ENCODE data around the gene SRPK2. TPM values are rescaled to one million over a fixed set of nuclear protein-coding genes. Genes with fewer than 3 reads are reported as not detected.

SRPK2 gene
- polyA plus RNA-seq, 3 donors = 47.1 to 49.8 (median 48.7) TPM

DNA sequence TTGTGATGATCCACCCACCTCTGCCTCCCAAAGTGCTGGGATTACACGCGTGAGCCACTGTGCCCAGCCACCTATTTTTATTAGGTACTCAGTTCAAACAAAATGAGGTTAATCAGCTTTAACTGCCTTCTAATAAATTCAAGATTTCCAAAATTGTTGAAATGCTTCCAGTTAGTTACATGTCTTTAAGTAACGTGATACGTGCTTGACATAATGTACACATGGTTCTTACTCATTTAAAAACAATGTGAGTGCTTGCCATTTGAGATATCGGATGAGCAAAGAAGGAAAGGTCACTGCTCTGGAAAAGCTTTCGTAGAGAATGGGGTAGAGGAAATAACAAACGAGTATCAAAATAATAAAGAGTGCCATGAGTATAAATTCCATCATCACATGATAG is 291.1 kb downstream of the SRPK2 start:
- DNase-seq (ENCODE audit: extremely low read depth in 1 of 11, low read depth in 9 of 11, low spot score in 4 of 11) = no peak

DNA sequence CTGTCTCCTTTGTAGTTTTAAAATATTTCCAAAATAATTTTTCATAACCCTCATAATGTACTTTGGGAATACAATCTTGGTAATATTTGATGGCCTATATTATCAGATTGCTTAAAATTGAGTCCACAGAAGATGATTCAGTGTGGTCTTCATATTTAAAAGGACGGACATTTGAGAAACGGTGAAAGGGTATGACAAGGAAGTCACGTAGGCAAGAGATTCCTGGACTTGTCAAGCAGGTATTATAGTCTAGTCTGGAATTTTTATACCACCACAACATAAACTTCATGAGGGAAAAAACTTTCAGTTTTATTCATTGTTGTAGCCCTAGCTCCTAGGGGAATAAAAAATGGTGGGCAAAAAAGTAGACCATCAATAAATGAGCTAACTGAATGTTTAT is 292.4 kb downstream of the SRPK2 start:
- no peak for DNase-seq (ENCODE audit: extremely low read depth in 1 of 11, low read depth in 9 of 11, low spot score in 4 of 11)

DNA sequence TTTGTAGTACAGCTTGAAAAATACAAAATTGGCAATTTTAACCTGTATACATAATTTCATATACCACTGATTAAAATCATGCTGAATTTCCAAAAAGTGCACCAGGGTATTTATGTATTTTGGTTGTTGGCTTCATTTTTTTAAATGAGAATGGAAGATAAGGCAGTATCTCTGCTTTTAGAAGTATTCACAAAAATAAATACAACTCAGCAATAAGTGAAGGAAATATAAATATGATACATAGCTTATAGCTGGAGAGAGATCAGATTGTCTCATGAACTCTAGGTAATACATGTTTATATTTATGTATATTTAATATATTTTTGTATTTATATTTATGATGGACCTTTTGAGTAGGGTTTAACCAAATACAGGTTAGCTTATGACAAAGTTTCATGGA is 293.8 kb downstream of the SRPK2 start:
- DNase-seq (ENCODE audit: extremely low read depth in 1 of 11, low read depth in 9 of 11, low spot score in 4 of 11) = no peak

DNA sequence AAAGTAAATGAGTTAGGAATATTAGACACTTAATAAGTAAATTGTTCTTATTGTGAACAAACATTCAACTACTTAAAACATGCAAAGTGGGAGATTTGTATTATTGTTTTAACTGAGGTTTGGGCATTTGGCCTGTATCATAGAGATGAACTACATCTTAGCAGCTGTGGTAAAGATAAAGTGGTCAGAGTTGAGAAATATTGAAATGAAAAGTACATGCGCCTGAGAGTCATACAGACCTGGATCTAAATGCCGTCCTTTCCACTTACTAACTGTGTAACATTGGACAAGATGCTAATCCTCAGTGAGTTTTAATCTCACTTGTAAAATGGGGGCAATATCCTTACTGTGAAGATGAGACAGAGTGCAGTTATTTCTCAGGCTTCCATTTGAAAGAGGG is 300.3 kb downstream of the SRPK2 start:
- no peak for DNase-seq (ENCODE audit: extremely low read depth in 1 of 11, low read depth in 9 of 11, low spot score in 4 of 11)

DNA sequence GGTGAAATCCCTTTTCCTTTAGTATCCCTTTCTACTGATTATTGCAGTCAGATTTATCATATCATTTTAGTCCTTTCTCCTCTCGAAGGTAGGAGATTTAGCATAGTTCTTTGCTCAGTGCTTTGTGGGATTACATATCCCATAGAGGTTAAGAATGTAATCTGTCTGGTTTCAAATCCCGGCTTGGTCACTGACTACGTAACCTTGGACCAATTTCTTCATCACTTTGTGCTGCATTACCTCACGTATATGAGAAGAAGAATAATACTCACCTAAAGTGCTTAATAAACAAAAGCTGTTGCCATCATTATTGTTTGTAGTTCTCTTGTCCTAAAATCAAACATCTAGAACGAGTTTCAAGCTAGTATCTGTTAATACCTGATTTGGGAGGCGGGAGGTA is 300.7 kb downstream of the SRPK2 start:
- no peak for DNase-seq (ENCODE audit: extremely low read depth in 1 of 11, low read depth in 9 of 11, low spot score in 4 of 11)

DNA sequence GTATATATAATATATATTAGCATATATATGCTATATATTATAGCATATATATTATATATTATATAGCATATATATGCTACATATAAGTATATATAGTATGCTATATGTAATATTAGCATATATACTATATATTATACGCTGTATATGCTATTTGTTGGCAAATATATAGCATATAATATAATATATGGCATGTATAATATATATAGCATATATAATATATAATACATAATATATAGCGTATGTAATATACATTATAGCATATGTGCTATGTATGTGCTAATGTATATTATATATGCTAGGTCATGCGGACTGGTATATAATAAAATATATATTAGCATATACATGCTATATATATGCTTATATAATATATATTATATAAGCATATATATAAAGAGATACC is 301.9 kb downstream of the SRPK2 start:
- no peak for DNase-seq (ENCODE audit: extremely low read depth in 1 of 11, low read depth in 9 of 11, low spot score in 4 of 11)

DNA sequence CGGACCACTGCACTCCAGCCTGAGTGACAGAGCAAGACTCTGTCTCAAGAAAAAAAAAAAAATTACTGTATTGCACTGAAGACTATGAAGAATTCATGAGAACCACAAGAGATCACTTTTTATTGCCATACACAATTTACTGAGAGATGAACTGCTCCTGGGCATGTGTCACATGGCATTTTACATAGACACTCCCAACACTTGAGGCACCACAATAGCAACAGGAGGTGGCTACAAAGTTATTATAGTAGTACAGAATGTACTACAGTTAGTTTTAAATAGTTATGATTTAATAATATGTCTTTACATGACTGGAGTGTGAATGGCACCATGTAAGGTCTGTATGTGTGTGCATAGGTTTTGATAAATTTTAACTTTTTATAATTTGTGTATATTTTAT is 304.1 kb downstream of the SRPK2 start:
- DNase-seq (ENCODE audit: extremely low read depth in 1 of 11, low read depth in 9 of 11, low spot score in 4 of 11) = no peak

DNA sequence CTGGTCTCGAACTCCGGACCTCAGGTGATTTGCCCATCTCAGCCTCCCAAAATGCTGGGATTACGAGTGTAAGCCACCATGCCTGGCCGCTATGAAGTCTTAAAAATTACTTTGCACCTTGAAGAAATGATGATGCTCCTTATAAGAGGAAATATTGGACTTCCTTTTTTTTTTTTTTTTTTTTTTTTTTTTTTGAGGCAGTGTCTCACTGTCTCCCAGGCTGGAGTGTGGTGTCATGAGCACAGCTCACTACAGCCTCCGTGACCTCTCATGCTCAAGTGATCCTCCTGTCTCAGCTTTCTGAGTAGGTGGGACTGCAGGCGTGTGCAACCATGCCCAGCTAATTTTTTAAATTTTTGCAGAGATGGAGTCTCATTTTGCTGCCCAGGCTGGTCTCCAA is 309.4 kb downstream of the SRPK2 start:
- no peak for DNase-seq (ENCODE audit: extremely low read depth in 1 of 11, low read depth in 9 of 11, low spot score in 4 of 11)

DNA sequence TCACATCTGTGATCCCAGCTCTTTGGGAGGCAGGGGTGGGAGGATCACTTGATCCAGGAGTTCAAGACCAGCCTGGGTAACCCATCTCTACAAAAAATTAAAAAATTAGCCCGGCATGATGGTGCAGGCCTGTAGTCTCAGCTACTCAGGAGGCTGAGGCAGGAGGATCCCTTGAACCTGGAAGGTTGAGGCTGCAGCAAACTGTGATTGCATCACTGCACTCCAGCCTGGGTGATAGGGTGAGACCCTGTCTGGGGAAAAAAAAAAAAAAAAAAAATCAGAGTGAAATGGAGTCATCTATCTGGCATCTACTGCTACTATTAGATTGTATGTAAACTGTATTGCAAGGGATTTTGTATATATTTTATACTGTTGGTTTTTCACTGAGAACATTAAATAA is 315.6 kb downstream of the SRPK2 start:
- DNase-seq (ENCODE audit: extremely low read depth in 1 of 11, low read depth in 9 of 11, low spot score in 4 of 11) = no peak

DNA sequence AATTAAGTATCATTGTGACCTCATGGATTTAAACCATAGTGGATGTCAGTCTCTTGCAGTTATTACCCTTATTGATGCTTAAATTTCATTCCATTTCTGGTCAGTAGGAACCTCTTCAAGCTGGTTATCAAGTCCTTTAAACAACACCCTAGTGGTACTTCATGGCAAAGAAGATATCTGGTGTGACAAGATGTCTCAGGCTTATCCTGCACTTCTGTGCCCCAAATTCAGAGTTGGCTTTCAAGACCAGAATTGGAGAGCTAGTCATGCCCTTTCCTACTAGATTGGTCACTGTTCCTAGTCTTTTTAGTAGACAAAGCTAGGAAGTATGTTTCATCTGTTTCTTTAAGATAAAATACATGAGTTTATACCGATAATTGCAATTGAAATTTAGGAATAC is 319.8 kb downstream of the SRPK2 start:
- DNase-seq (ENCODE audit: extremely low read depth in 1 of 11, low read depth in 9 of 11, low spot score in 4 of 11) = no peak

DNA sequence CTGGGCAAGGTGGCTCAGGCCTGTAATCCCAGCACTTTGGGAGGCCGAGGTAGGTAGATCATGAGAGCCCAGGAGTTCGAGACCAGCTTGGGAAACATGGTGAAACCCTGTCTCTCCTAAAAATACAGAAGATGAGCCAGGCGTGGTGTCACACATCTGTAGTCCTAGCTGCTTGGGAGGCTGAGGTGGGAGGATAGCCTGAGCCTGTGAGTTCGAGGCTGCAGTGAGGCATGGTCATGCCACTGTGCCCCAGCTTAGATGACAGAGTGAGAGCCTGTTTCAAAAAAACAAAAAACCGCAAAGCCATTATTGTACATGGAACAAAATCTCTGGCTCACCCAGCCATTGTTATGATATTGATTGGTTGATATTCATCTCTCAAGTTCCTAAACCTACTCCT is 321.0 kb downstream of the SRPK2 start:
- no peak for DNase-seq (ENCODE audit: extremely low read depth in 1 of 11, low read depth in 9 of 11, low spot score in 4 of 11)

Other genes starting within 250 kb of the SRPK2 start
- gene PUS7, start 133.3 kb upstream of the SRPK2 start, polyA plus RNA-seq (ENCODE audit: insufficient read length in 3 of 3) = 10 to 100 TPM; 18.3 to 24.9 (median 19.2) TPM
- gene RINT1, start 143.3 kb upstream of the SRPK2 start, polyA plus RNA-seq (ENCODE audit: insufficient read length in 3 of 3) = 10 to 100 TPM; 19.3 to 27.7 (median 26.9) TPM
- gene EFCAB10, start 192.6 kb upstream of the SRPK2 start, polyA plus RNA-seq (ENCODE audit: insufficient read length in 3 of 3) = 1 to 10 TPM; 2.1 to 2.2 (median 2.2) TPM

Measured in renal cortex interstitium (tissue), 11 donors.